Measurements from ENCODE around the gene F5.

F5 gene

DNA sequence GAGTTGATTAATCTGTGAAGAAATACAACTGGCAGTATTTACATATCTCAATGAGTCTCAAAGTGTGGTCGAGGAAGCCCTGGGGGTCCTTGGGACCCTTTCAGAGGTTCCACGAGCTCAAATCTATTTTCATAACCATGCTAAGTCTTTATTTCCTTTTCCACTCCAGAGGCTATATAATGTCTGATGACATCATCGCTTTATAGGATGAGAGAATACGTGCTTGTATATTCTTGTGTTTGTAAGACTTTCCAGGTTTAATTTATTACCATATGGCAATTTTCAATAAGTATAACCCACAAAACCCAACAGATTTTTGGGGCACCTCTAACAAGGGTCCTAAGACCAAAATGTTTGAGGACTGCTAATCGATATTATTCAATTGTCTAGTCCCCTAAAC is 99.1 kb downstream of the F5 start:
- H3K4me3 ChIP-seq (ENCODE audit: low read length): no peak overlapping the region; the same call in 1 of the 2 replicates
- no peak for DNase-seq (ENCODE audit: low read depth)
- TF ChIP-seq, protein P1, sequence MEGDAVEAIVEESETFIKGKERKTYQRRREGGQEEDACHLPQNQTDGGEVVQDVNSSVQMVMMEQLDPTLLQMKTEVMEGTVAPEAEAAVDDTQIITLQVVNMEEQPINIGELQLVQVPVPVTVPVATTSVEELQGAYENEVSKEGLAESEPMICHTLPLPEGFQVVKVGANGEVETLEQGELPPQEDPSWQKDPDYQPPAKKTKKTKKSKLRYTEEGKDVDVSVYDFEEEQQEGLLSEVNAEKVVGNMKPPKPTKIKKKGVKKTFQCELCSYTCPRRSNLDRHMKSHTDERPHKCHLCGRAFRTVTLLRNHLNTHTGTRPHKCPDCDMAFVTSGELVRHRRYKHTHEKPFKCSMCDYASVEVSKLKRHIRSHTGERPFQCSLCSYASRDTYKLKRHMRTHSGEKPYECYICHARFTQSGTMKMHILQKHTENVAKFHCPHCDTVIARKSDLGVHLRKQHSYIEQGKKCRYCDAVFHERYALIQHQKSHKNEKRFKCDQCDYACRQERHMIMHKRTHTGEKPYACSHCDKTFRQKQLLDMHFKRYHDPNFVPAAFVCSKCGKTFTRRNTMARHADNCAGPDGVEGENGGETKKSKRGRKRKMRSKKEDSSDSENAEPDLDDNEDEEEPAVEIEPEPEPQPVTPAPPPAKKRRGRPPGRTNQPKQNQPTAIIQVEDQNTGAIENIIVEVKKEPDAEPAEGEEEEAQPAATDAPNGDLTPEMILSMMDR (conservative IDR thresholded peaks at IDR 0.05; ENCODE audit: low read length): no peak

DNA sequence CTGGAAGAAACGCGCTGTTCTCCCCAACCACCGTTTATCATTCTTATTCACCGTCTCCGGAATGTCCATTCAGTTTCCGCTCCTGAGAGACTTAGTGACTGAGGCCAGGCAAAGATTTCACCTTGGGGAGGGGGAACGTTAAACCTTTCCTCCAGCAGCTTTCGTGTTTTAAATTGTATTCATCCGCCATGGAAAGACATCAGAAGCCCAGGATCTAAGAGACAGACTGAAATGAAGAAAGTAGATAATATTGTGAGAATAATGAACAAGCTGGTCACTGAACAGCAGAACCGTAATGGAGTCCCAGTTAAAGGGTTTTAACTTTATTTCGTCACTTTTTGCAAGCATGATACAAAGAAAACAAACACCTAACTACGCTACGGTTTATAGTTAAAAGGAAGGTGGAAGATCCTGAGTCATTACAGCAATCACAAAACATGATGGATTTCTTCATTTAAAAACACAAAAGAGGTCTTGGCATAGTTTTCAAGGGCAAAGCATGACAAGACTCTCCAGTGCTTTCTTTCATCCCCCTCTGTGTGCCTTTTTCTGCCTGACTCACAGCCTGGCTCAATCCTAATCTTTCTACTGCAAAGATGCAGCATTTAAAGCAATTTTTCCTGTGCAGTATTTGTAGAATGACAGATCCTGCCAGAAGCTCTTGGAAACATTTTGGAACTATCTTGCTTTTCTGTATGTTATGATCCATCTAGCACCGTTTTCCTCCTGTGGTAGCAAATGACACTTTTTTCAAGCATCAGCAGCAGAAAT is 99.8 kb downstream of the F5 start:
- DNase-seq (ENCODE audit: low read depth): peak; percentile 54
- TF ChIP-seq, protein P1 (conservative IDR thresholded peaks at IDR 0.05; ENCODE audit: low read length): no peak
- H3K4me3 ChIP-seq (ENCODE audit: low read length): peak overlapping the region; percentile 72

DNA sequence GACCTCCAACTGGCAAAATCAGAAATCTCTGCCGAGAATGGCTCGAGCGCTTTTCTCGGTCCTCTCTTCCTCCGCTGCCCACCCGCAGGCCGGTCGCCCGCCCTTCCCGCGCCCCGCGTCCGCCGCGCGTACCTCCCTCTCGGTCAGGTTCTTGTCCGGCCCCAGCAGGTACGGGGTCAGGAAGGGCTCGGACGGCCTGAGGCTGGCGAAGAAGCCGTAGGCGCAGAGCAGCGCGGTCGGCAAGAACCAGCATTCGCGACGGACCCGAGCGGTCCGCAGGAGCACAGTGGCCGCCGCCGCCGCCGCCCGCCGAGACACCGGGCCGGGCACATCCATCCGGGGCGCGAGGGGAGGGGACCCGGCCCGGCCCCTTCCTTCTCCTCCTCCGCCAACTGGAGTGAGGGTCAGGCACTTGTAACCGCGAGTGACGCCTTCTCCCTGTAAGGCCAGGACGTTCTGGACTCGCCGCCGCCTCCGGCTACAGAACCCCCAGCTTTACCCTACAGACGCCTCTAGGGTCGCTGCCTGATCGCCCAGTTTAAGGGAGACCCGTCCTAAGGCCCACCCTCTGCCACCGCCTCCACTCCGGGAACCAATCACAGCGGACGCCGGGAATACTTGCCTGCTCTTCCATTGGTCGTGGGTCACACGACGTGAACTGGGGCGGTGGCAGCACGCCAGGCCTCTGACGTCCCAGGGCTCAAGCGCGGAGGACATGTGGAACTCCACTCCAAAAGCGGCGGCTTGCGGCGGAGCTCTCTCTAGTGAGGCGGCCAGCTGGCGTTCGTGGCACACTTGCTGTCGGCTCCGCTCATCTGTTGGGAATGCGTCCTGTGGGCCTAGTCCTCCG is 100.6 kb downstream of the F5 start, which contains the start of gene SLC19A2:
TSS of gene SLC19A2 (minus strand) at position 514 of the 850 bp plus-strand sequence. CDS start at position 336, 178 bp downstream.
- H3K4me3 ChIP-seq (ENCODE audit: low read length): peak within 1 kb of the TSS; percentile 72
- DNase-seq (ENCODE audit: low read depth): peak; percentile 100
- TF ChIP-seq, protein P1 (conservative IDR thresholded peaks at IDR 0.05; ENCODE audit: low read length): peak; percentile 41

DNA sequence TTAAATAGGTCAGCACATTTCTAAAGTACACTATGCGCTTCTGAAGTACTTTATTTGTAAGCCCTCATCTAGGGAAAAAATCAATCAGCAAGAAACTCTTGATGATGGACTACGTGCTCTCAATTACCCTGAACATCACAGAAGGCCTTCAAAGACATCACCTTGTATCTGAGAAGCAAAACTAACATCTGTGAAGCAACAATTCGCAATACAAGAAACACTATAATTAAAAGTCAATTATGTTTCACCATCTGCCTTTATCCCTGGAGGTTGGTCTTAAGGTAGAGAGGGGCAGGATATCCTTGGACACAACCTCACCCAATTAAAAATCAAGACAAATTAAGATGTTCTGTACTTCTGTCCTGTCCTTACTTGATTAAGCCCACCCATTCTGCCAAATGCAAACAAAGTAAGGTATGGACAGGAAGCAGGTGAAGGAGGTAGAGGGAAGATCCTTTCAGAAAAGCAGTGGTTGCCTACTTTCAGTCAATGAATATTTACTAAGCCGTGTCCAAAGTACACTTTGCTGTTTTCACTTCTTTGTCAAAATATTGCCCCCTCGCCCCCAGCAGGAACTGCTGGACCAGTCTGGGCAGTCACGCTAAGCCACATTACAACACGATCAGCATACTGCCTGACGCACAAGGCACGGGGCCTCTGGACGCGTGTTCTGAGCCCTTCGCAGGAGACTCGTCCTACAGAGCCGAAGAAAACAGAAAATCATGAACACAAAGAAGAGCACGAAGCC is 101.4 kb downstream of the F5 start:
- TF ChIP-seq, protein P1 (conservative IDR thresholded peaks at IDR 0.05; ENCODE audit: low read length): no peak
- peak overlapping the region; percentile 72 for H3K4me3 ChIP-seq (ENCODE audit: low read length)
- peak; percentile 68 for DNase-seq (ENCODE audit: low read depth)

DNA sequence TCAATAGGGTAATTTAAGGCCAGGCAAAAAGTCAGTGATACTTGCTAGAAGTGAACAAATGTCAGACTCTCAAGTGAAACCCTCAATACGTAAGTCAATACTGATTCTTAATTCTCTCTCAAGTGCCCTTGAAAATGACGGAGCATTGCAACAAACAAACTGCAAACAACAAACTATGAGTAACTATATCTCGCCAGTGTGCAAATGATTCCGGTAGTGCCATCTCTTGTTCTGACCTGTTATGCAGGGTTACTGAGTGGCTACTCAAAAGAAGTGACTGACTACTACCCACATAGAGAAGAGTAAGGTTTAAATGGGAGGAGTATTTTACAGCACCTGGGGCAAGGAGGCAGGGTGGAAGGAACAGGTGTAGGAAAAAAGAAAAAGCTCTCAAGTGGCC is 102.2 kb downstream of the F5 start:
- no peak for DNase-seq (ENCODE audit: low read depth)
- peak overlapping the region; percentile 72 for H3K4me3 ChIP-seq (ENCODE audit: low read length)
- TF ChIP-seq, protein P1 (conservative IDR thresholded peaks at IDR 0.05; ENCODE audit: low read length): no peak

DNA sequence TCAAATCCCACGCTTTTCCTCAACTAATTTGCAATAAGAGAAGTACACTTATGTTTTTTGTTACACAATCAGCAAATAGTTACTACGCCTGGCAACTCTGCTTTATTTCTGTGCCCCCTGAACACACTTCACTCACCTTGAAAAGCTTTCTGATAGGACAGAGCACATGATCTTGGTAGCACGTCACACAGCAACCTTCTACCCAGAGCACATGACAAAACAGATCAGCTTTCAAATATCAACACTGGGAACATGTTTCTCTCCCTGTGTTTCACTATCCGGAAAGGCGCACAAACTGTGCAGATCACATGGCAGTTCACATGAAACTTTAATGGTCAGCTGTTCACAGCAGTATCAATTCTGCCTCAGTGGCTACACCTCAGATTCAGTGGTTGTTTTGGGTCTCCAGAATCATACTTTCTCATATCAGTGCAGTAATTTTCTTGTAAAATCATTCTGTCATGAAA is 102.7 kb downstream of the F5 start:
- peak; percentile 37 for DNase-seq (ENCODE audit: low read depth)
- peak overlapping the region; percentile 72 for H3K4me3 ChIP-seq (ENCODE audit: low read length)
- TF ChIP-seq, protein P1 (conservative IDR thresholded peaks at IDR 0.05; ENCODE audit: low read length): no peak

Measured in AG10803 (cell line).